Small intestine (tissue), 7 donors: ENCODE results near the gene CD74. TPM values are rescaled to one million over a fixed set of nuclear protein-coding genes. Genes with fewer than 3 reads are reported as not detected.
"Not testable (repeated sequence)": the region's sequence is repeated elsewhere in the genome, so short reads cannot be mapped to it uniquely, and the experiment has no call there.

Source experiments
- DNase-seq, 2 donors: peaks; one replicate each; pipeline versions ENCODE4 v3.0.0 to v3.0.0-alpha.2; 2013
- FAIRE-seq: peaks from 2 replicates; lab custom pipeline; 2012; peaks lifted over from hg19 to GRCh38; lab: Jason Lieb, UNC
- H3K27ac ChIP-seq, 3 donors: one replicate each; pipeline ENCODE4 v1.5.1; 2013; ENCODE audit warnings: low read length in 2 of 3, mild to moderate bottlenecking in 2 of 3, control low read depth in 1 of 3, inconsistent platforms in 1 of 3, low read depth in 1 of 3, moderate library complexity in 1 of 3
- H3K27me3 ChIP-seq, 3 donors: one replicate each; pipeline ENCODE4 v1.6.1; 2013; ENCODE audit warnings: low read length in 3 of 3, inconsistent platforms in 1 of 3; ENCODE audit not compliant: control insufficient read depth in 3 of 3, insufficient read depth in 3 of 3
- H3K36me3 ChIP-seq, 3 donors: one replicate each; pipeline ENCODE4 v1.6.1; 2013; ENCODE audit warnings: low read length in 3 of 3, inconsistent platforms in 1 of 3, low read depth in 1 of 3, mild to moderate bottlenecking in 1 of 3, moderate library complexity in 1 of 3; ENCODE audit not compliant: control insufficient read depth in 3 of 3, insufficient read depth in 2 of 3
- H3K4me1 ChIP-seq, 3 donors: one replicate each; pipeline ENCODE4 v1.6.1; 2013; ENCODE audit warnings: low read length in 2 of 3, inconsistent platforms in 1 of 3, low read depth in 1 of 3, mild to moderate bottlenecking in 1 of 3, moderate library complexity in 1 of 3; ENCODE audit not compliant: control insufficient read depth in 3 of 3, insufficient read depth in 2 of 3
- H3K4me3 ChIP-seq, 3 donors: one replicate each; pipeline ENCODE4 v1.5.1; 2013; ENCODE audit warnings: low read length in 3 of 3, control low read depth in 1 of 3, inconsistent platforms in 1 of 3, low read depth in 1 of 3, mild to moderate bottlenecking in 1 of 3, moderate library complexity in 1 of 3
- H3K9me3 ChIP-seq, 2 donors: one replicate each; pipeline ENCODE4 v1.6.1; 2013; ENCODE audit warnings: low read depth in 1 of 2, low read length in 1 of 2; ENCODE audit not compliant: control insufficient read depth in 2 of 2, insufficient read depth in 1 of 2
- WGBS, 3 donors: extraction: QIAGEN DNeasy Blood & Tissue Kit; methylation state at CpG; one replicate each; pipeline ENCODE4 v1.1.7; 2013; 5-methylcytosine and 5-hydroxymethylcytosine counted together
- polyA plus RNA-seq, 4 donors: library from polyadenylated mRNA; stranded (reverse) in 3 of 4; unstranded in 1 of 4; fragments of 200-250 nt in 3 of 4; fragments of 120-200 nt in 1 of 4; gene quantifications; one replicate each; pipeline versions ENCODE4 v1.2.1 to v1.2.3, GENCODE V29; 2013
- donor health status: healthy with polysubstance abuse.
- donor health status: control.
- donor health status: control.
- donor health status: Bipolar disorder and iron deficiency.
- donor health status: healthy.

Gene CD74
- polyA plus RNA-seq, 4 donors = 288 to 939 (median 754) TPM

- Histone ChIP-seq H3K9me3 (no peaks in the 10 kb centered on the region), H3K27me3 (no peaks in the 10 kb centered on the region), H3K36me3 (no peaks in the 10 kb centered on the region), H3K4me3 (no peak overlapping the region), H3K4me1 (peaks cover 0 to 6% (median 0%) of the 10 kb centered on the region in 3 donors), H3K27ac (no peak overlapping the region)
- FAIRE-seq (no peak), DNase-seq (no peak)
- WGBS, 3 donors = 81 to 86% (median 81%) methylated on average over 9 of the region's 9 CpGs
Measured at GRCh38 chr5:150454492-150455229, 42.0 kb upstream of the CD74 start.

- not testable (repeated sequence) for H3K9me3 ChIP-seq, FAIRE-seq, H3K27ac ChIP-seq, H3K4me1 ChIP-seq, H3K4me3 ChIP-seq, H3K36me3 ChIP-seq, H3K27me3 ChIP-seq, DNase-seq
- WGBS, 3 donors = 51 to 77% (median 68%) methylated on average over 5 to 8 of the region's 8 CpGs
Measured at GRCh38 chr5:150454027-150454426, 41.3 kb upstream of the CD74 start.

- no peak for FAIRE-seq
- H3K27me3 ChIP-seq = no peaks in the 10 kb centered on the region
- 93 to 100% (median 96%) methylated on average over 4 of the region's 4 CpGs for WGBS, 3 donors
Measured at GRCh38 chr5:150452914-150453313, 40.2 kb upstream of the CD74 start.

DNA sequence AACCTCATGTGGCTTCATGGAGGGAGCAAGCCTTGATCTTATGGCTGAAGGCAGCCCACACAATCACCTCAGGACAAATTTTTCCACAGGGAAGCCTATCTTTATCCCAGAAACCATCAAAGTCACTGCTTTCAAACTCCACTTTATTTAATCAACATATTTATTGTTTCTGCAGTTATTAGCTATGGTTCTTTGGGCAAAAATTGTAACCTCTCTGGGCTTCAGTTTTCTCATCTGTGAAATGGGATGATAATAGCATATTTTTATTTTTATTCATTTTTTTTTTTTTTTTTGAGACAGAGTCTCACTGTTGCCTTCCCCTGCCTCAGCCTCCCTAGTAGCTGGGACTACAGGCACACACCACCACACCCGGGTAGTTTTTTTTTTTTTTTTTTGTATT lies 38.9 kb upstream of the CD74 start:
- no peaks in the 10 kb centered on the region for H3K9me3 ChIP-seq
- DNase-seq (no peak), FAIRE-seq (no peak)
- no peaks in the 10 kb centered on the region for H3K27me3 ChIP-seq
- no peak overlapping the region for H3K4me3 ChIP-seq
- H3K27ac ChIP-seq = no peak overlapping the region
- 81 to 100% (median 100%) methylated on average over 1 of the region's 1 CpG for WGBS, 3 donors
- H3K36me3 ChIP-seq = peaks cover 6 to 13% (median 8%) of the 10 kb centered on the region in 3 donors
- peaks cover 0 to 11% (median 3%) of the 10 kb centered on the region in 3 donors for H3K4me1 ChIP-seq

More at GRCh38 chr5:150452914-150453313, 40.2 kb upstream of the CD74 start:
- Histone ChIP-seq H3K27ac (no peak overlapping the region), H3K36me3 (peaks cover 0 to 1% (median 0%) of the 10 kb centered on the region in 3 donors), H3K9me3 (no peaks in the 10 kb centered on the region), H3K4me1 (peaks cover 0 to 3% (median 2%) of the 10 kb centered on the region in 3 donors), H3K4me3 (no peak overlapping the region)
- no peak for DNase-seq

GRCh38 chr5:150449517-150450339 lies 37.0 kb upstream of the CD74 start, which contains the start of gene RPS14:
Gene RPS14 (minus strand): TSS chr5:150449739. CDS start chr5:150447733, 2,006 bp downstream.
- Histone ChIP-seq H3K4me1 (peaks cover 0 to 11% (median 3%) of the 10 kb centered on the region in 3 donors), H3K27me3 (no peaks in the 10 kb centered on the region), H3K36me3 (peaks cover 11 to 32% (median 21%) of the 10 kb centered on the region in 3 donors), H3K4me3 (peak within 1 kb of the TSS; percentile 76 to 89 (median 83)), H3K27ac (peak within 1 kb of the TSS; percentile 66 to 100 (median 95)), H3K9me3 (no peaks in the 10 kb centered on the region)
- DNase-seq (peak; percentile 95 to 100), FAIRE-seq (no peak)
- 2 to 3% (median 3%) methylated on average over 58 of the region's 58 CpGs for WGBS, 3 donors

DNA sequence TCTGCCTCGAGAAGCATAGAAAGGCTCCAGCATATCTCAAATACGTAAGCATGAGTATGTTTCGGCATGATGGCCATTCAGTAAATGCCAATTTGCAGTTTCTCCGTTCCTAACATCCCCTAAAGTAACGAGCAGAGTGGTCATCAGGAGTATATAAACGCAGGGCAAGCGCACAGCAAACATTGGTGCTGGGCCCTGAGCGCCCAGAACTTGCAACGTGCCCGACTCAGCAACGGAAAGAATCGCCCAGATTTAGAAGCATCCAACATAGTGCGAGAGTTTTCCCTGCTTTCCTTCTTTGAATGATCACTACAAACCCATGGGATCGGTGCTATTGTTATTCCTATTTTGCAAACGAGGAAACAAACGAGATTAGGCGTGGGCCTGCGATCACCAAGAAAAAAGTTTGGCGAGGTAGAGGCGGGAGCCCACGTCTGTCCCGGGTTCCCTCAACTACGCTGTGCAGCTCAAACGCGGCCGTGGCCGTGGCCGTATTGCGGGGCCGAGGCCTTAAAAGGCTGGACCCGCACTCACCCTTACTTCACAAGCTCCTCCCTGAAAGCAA lies 36.3 kb upstream of the CD74 start:
- Histone ChIP-seq H3K27me3 (no peaks in the 10 kb centered on the region), H3K4me3 (peak overlapping the region; percentile 76 to 89 (median 83)), H3K9me3 (no peaks in the 10 kb centered on the region), H3K27ac (peak overlapping the region; percentile 66 to 100 (median 95)), H3K4me1 (peaks cover 0 to 11% (median 3%) of the 10 kb centered on the region in 3 donors), H3K36me3 (peaks cover 11 to 39% (median 28%) of the 10 kb centered on the region in 3 donors)
- DNase-seq (peak in 1 of 2 donors; percentile 29), FAIRE-seq (no peak)
- WGBS, 3 donors = 0% methylated on average over 31 of the region's 31 CpGs

DNA sequence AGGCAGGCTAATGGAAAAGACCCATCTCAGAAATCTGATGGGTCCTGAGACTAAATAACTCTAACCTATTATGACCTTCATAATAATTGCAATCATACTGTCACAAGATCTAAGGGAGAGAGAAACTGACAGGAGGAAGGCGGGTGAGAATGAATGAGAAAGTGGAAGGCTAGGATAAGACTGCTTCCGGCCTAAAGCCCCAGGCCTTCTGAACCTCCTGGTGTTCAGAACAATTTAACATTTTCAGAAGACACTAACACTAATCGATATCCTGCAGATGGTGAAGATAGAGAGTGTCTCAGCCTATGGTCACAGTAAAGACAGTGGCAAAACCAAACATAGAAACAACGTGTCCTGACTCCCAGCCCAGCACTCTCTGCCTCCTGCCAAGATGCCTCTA lies 35.6 kb upstream of the CD74 start:
- 2 to 14% (median 8%) methylated on average over 4 of the region's 4 CpGs for WGBS, 3 donors
- Histone ChIP-seq H3K27me3 (no peaks in the 10 kb centered on the region), H3K9me3 (no peaks in the 10 kb centered on the region), H3K4me3 (peak overlapping the region; percentile 76 to 89 (median 83)), H3K27ac (peak overlapping the region in 2 of 3 donors; percentile 95 to 100), H3K36me3 (peaks cover 11 to 46% (median 33%) of the 10 kb centered on the region in 3 donors), H3K4me1 (peaks cover 0 to 11% (median 3%) of the 10 kb centered on the region in 3 donors)
- DNase-seq (no peak), FAIRE-seq (no peak)

- Histone ChIP-seq H3K4me1 (peaks cover 0 to 11% (median 3%) of the 10 kb centered on the region in 3 donors), H3K27ac (no peak overlapping the region), H3K27me3 (no peaks in the 10 kb centered on the region), H3K9me3 (no peaks in the 10 kb centered on the region), H3K36me3 (peaks cover 11 to 53% (median 33%) of the 10 kb centered on the region in 3 donors), H3K4me3 (no peak overlapping the region)
- DNase-seq = no peak
- FAIRE-seq = no peak
- WGBS, 3 donors = 84 to 89% (median 86%) methylated on average over 6 of the region's 6 CpGs
Measured at GRCh38 chr5:150447188-150447587, 34.5 kb upstream of the CD74 start.
